GM23338 (cell line): Measurements from ENCODE around the gene KCNAB3. TPM values are rescaled to one million over a fixed set of nuclear protein-coding genes. Genes with fewer than 3 reads are reported as not detected.

Experiments
- ATAC-seq: fragments of 200-7000 bp; cut with Tn5 transposase; 3 replicates; pipeline ENCODE4 v1.9.1; 2020
- DNase-seq: peaks from one replicate; pipeline ENCODE4 v3.0.0-alpha.2; 2015; ENCODE audit warnings: low spot score
- H2AFZ ChIP-seq: fragments of 200-600 bp; sonication (generic); 2 replicates; pipeline ENCODE4 v1.8.0; 2016; ENCODE audit warnings: antibody characterized with exemption, mild to moderate bottlenecking, moderate library complexity
- H3F3A ChIP-seq: fragments of 200-600 bp; sonication (generic); replicated peaks from 2 replicates; pipeline ENCODE4 v1.8.0; 2017; ENCODE audit warnings: antibody characterized with exemption, mixed run types, low read depth
- H3K27ac ChIP-seq: fragments of 200-600 bp; sonication (generic); 2 replicates; pipeline ENCODE4 v1.6.1; 2016; ENCODE audit warnings: low read depth
- H3K27me3 ChIP-seq: fragments of 200-600 bp; sonication (generic); 2 replicates; pipeline ENCODE4 v1.8.0; 2016; ENCODE audit warnings: mild to moderate bottlenecking, mixed run types, moderate library complexity; ENCODE audit not compliant: insufficient read depth
- H3K36me3 ChIP-seq: fragments of 200-600 bp; sonication (generic); 2 replicates; pipeline ENCODE4 v1.8.0; 2016; ENCODE audit warnings: mild to moderate bottlenecking; ENCODE audit not compliant: insufficient read depth
- H3K4me1 ChIP-seq: fragments of 200-600 bp; sonication (generic); 2 replicates; pipeline ENCODE4 v1.8.0; 2016; ENCODE audit warnings: mild to moderate bottlenecking, moderate library complexity; ENCODE audit not compliant: insufficient read depth
- H3K4me2 ChIP-seq: fragments of 200-600 bp; sonication (generic); 2 replicates; pipeline ENCODE4 v1.7.1; 2017; ENCODE audit warnings: mixed run types
- H3K4me3 ChIP-seq: fragments of 200-600 bp; sonication (generic); 2 replicates; pipeline ENCODE4 v1.6.1; 2016; ENCODE audit warnings: mixed run types
- H3K79me2 ChIP-seq: fragments of 200-600 bp; sonication (generic); replicated peaks from 2 replicates; pipeline ENCODE4 v1.8.0; 2017; ENCODE audit warnings: mild to moderate bottlenecking; ENCODE audit not compliant: insufficient read depth
- H3K9me2 ChIP-seq: fragments of 200-600 bp; sonication (generic); 2 replicates; pipeline ENCODE4 v1.8.0; 2017; ENCODE audit not compliant: insufficient read depth
- H4K20me1 ChIP-seq: fragments of 200-600 bp; sonication (generic); replicated peaks from 2 replicates; pipeline ENCODE4 v1.8.0; 2017; ENCODE audit warnings: mild to moderate bottlenecking; ENCODE audit not compliant: insufficient read depth
- H3K27ac Mint-ChIP-seq: 2 replicates; pipeline ENCODE4 v1.8.0; 2020; ENCODE audit warnings: inconsistent platforms, mild to moderate bottlenecking, moderate library complexity, mixed read lengths
- H3K27me3 Mint-ChIP-seq: 3 replicates; pipeline ENCODE4 v1.8.0; 2022; ENCODE audit warnings: low read depth, mild to moderate bottlenecking, moderate library complexity, mixed read lengths, inconsistent platforms; ENCODE audit not compliant: insufficient read depth, poor library complexity
- H3K36me3 Mint-ChIP-seq: 3 replicates; pipeline ENCODE4 v1.8.0; 2021; ENCODE audit warnings: low read depth, mild to moderate bottlenecking, inconsistent platforms, moderate library complexity, mixed read lengths
- H3K4me1 Mint-ChIP-seq: 3 replicates; pipeline ENCODE4 v1.8.0; 2020; ENCODE audit warnings: mild to moderate bottlenecking, inconsistent platforms, mixed read lengths
- H3K4me3 Mint-ChIP-seq: 3 replicates; pipeline ENCODE4 v1.8.0; 2021; ENCODE audit warnings: moderate library complexity, mild to moderate bottlenecking, inconsistent platforms, mixed read lengths
- H3K9me3 Mint-ChIP-seq: 3 replicates; pipeline ENCODE4 v1.8.0; 2020; ENCODE audit warnings: moderate library complexity, mild to moderate bottlenecking, inconsistent platforms, mixed read lengths
- CTCF ChIP-seq, 2 experiments: fragments of 200-600 bp in 1 of 2; sonication (generic) in 1 of 2; conservative IDR thresholded peaks; 2 replicates each; pipeline versions ENCODE4 v1.5.1 to v1.6.1; 2016 to 2017; ENCODE audit warnings: antibody characterized with exemption in 2 of 2, low read depth in 2 of 2, mild to moderate bottlenecking in 2 of 2, moderate library complexity in 1 of 2
- JUNB ChIP-seq: IDR thresholded peaks from one replicate; pipeline ENCODE4 v1.6.1; 2016; ENCODE audit warnings: antibody characterized with exemption; ENCODE audit not compliant: unreplicated experiment
- NANOG ChIP-seq: IDR thresholded peaks from 2 replicates; pipeline ENCODE4 v1.6.1; 2016; ENCODE audit warnings: antibody characterized with exemption, borderline replicate concordance
- ZNF462 ChIP-seq: fragments of 250-450 bp; sonication (Bioruptor Pico); IDR thresholded peaks from 2 replicates; pipeline ENCODE4 v1.5.0; 2020; ENCODE audit warnings: mild to moderate bottlenecking, moderate library complexity
- polyA plus RNA-seq: library from polyadenylated mRNA; unstranded; fragments of >200 nt; fragmentation: Nextera tagmentation; extraction: Ambion mirVana; gene quantifications from 2 replicates; pipeline ENCODE4 v1.2.1, GENCODE V29; 2016
- total RNA-seq: library from RNA; depleted of rRNA; stranded (reverse); fragments of >200 nt; shearing (Covaris generic); gene quantifications from 2 replicates; pipeline ENCODE4 v1.2.3, GENCODE V29; 2014

Gene KCNAB3
- total and polyA plus RNA-seq, 2 experiments from 2014 or later: 0.45 to 1.0 TPM

GRCh38 chr17:7950578-7950977, 20.9 kb upstream of the KCNAB3 start (continued):
- TF ChIP-seq ZNF462 (CRISPR knock-in tag): no peak

- H3F3A ChIP-seq: no peaks in the 10 kb centered on the region
- no peaks in the 10 kb centered on the region for H3K4me1 Mint-ChIP-seq
- peaks cover 60% of the 10 kb centered on the region for H3K36me3 Mint-ChIP-seq
- H3K27me3 ChIP-seq: no peaks in the 10 kb centered on the region
- no peaks in the 10 kb centered on the region for H3K9me2 ChIP-seq
- no peak overlapping the region for H3K4me2 ChIP-seq
- no peak overlapping the region for H3K27ac Mint-ChIP-seq
- peaks cover 3% of the 10 kb centered on the region for H3K36me3 ChIP-seq
- no peaks in the 10 kb centered on the region for H3K4me1 ChIP-seq
- H2AFZ ChIP-seq: no peak overlapping the region
- H3K4me3 Mint-ChIP-seq: no peak overlapping the region
- no peaks in the 10 kb centered on the region; the same call in 1 of the 2 replicates for H4K20me1 ChIP-seq
- H3K4me3 ChIP-seq: no peak overlapping the region
- peaks cover 5% of the 10 kb centered on the region for H3K27me3 Mint-ChIP-seq
- H3K79me2 ChIP-seq: no peaks in the 10 kb centered on the region
- H3K27ac ChIP-seq: no peak overlapping the region
- ATAC-seq (no peak), DNase-seq (no peak)
- H3K9me3 Mint-ChIP-seq: no peaks in the 10 kb centered on the region
- TF ChIP-seq ZNF462 (CRISPR knock-in tag) (no peak), CTCF (conservative IDR thresholded peaks at IDR 0.05; ENCODE audit: low read depth in 2 of 2) (no peak), NANOG (no peak), JUNB (no peak)
Measured at GRCh38 chr17:7947651-7948050, 18.0 kb upstream of the KCNAB3 start.
